ENCODE measurements around the gene TENM3. TPM values are rescaled to one million over a fixed set of nuclear protein-coding genes. Genes with fewer than 3 reads are reported as not detected.
"Not testable (repeated sequence)": the region's sequence is repeated elsewhere in the genome, so short reads cannot be mapped to it uniquely, and the experiment has no call there.

TENM3 gene
- polyA plus RNA-seq (2013, experiment 1 of 2): 40.0 TPM
- 42.3 TPM for polyA plus RNA-seq (2013, experiment 2 of 2)

- H3K9me3 ChIP-seq (ENCODE audit: insufficient read depth, low read depth, low read length); H3K4me3 ChIP-seq (ENCODE audit: low read length); H3K9ac ChIP-seq (ENCODE audit: low read depth, low read length); H3K27ac ChIP-seq (ENCODE audit: low read depth, low read length); H3K36me3 ChIP-seq (ENCODE audit: insufficient read depth, low read length); H3K27me3 ChIP-seq (ENCODE audit: insufficient read depth, low read length): not testable (repeated sequence)
- H3K4me1 ChIP-seq (ENCODE audit: insufficient read depth, low read length): peaks cover 49% of the 10 kb centered on the region
- 93% methylated on average over 8 of the region's 8 CpGs for whole genome bisulfite sequencing
Measured at GRCh38 chr4:182243204-182243603, at the start of gene TENM3. Gene TENM3 (plus strand): TSS chr4:182243402. CDS start chr4:182324021, 80,619 bp downstream.

- 96% methylated on average over 13 of the region's 15 CpGs for WGBS
- no peaks in the 10 kb centered on the region for H3K27me3 ChIP-seq (ENCODE audit: insufficient read depth, low read length)
- H3K4me1 ChIP-seq (ENCODE audit: insufficient read depth, low read length): peaks cover 23% of the 10 kb centered on the region
- H3K27ac ChIP-seq (ENCODE audit: low read depth, low read length): no peak overlapping the region
- H3K9ac ChIP-seq (ENCODE audit: low read depth, low read length): no peak overlapping the region
- no peaks in the 10 kb centered on the region for H3K36me3 ChIP-seq (ENCODE audit: insufficient read depth, low read length)
- no peak overlapping the region for H3K4me3 ChIP-seq (ENCODE audit: low read length)
- H3K9me3 ChIP-seq (ENCODE audit: insufficient read depth, low read depth, low read length): no peaks in the 10 kb centered on the region
Measured at GRCh38 chr4:182194091-182194824, 48.9 kb upstream of the TENM3 start.

GRCh38 chr4:182197611-182198010, 45.6 kb upstream of the TENM3 start:
- no peaks in the 10 kb centered on the region for H3K9me3 ChIP-seq (ENCODE audit: insufficient read depth, low read depth, low read length)

GRCh38 chr4:182201871-182202270, 41.3 kb upstream of the TENM3 start:
- Histone ChIP-seq H3K27me3 (ENCODE audit: insufficient read depth, low read length) (no peaks in the 10 kb centered on the region), H3K36me3 (ENCODE audit: insufficient read depth, low read length) (no peaks in the 10 kb centered on the region), H3K4me3 (ENCODE audit: low read length) (no peak overlapping the region), H3K4me1 (ENCODE audit: insufficient read depth, low read length) (peaks cover 18% of the 10 kb centered on the region), H3K9ac (ENCODE audit: low read depth, low read length) (no peak overlapping the region), H3K9me3 (ENCODE audit: insufficient read depth, low read depth, low read length) (no peaks in the 10 kb centered on the region), H3K27ac (ENCODE audit: low read depth, low read length) (no peak overlapping the region)
- WGBS: 94% methylated on average over 3 of the region's 3 CpGs

More at GRCh38 chr4:182197611-182198010, 45.6 kb upstream of the TENM3 start:
- Histone ChIP-seq H3K27ac (ENCODE audit: low read depth, low read length) (no peak overlapping the region), H3K36me3 (ENCODE audit: insufficient read depth, low read length) (no peaks in the 10 kb centered on the region), H3K9ac (ENCODE audit: low read depth, low read length) (no peak overlapping the region), H3K4me1 (ENCODE audit: insufficient read depth, low read length) (0 out of 2 replicates have a peak, but pooled peaks cover 5% of the 10 kb centered on the region), H3K27me3 (ENCODE audit: insufficient read depth, low read length) (no peaks in the 10 kb centered on the region), H3K4me3 (ENCODE audit: low read length) (no peak overlapping the region)
- 94% methylated on average over 9 of the region's 9 CpGs for WGBS

GRCh38 chr4:182202650-182203049, 40.6 kb upstream of the TENM3 start:
- no peak overlapping the region for H3K27ac ChIP-seq (ENCODE audit: low read depth, low read length)
- H3K4me3 ChIP-seq (ENCODE audit: low read length): no peak overlapping the region
- no peaks in the 10 kb centered on the region for H3K9me3 ChIP-seq (ENCODE audit: insufficient read depth, low read depth, low read length)
- 96% methylated on average over 8 of the region's 8 CpGs for WGBS
- H3K4me1 ChIP-seq (ENCODE audit: insufficient read depth, low read length): peaks cover 21% of the 10 kb centered on the region
- H3K27me3 ChIP-seq (ENCODE audit: insufficient read depth, low read length): no peaks in the 10 kb centered on the region
- H3K36me3 ChIP-seq (ENCODE audit: insufficient read depth, low read length): no peaks in the 10 kb centered on the region
- H3K9ac ChIP-seq (ENCODE audit: low read depth, low read length): no peak overlapping the region

- no peak overlapping the region for H3K27ac ChIP-seq (ENCODE audit: low read depth, low read length)
- H3K27me3 ChIP-seq (ENCODE audit: insufficient read depth, low read length): no peaks in the 10 kb centered on the region
- H3K4me1 ChIP-seq (ENCODE audit: insufficient read depth, low read length): peaks cover 33% of the 10 kb centered on the region
- H3K4me3 ChIP-seq (ENCODE audit: low read length): no peak overlapping the region
- 94% methylated on average over 8 of the region's 8 CpGs for WGBS
- no peaks in the 10 kb centered on the region for H3K36me3 ChIP-seq (ENCODE audit: insufficient read depth, low read length)
- H3K9me3 ChIP-seq (ENCODE audit: insufficient read depth, low read depth, low read length): no peaks in the 10 kb centered on the region
- no peak overlapping the region for H3K9ac ChIP-seq (ENCODE audit: low read depth, low read length)
Measured at GRCh38 chr4:182203872-182204411, 39.3 kb upstream of the TENM3 start.

GRCh38 chr4:182205306-182205705, 37.9 kb upstream of the TENM3 start:
- H3K9ac ChIP-seq (ENCODE audit: low read depth, low read length): no peak overlapping the region
- no peak overlapping the region for H3K4me3 ChIP-seq (ENCODE audit: low read length)
- WGBS: 91% methylated on average over 9 of the region's 9 CpGs
- peaks cover 42% of the 10 kb centered on the region for H3K4me1 ChIP-seq (ENCODE audit: insufficient read depth, low read length)
- H3K27me3 ChIP-seq (ENCODE audit: insufficient read depth, low read length): no peaks in the 10 kb centered on the region
- no peak overlapping the region for H3K27ac ChIP-seq (ENCODE audit: low read depth, low read length)
- H3K9me3 ChIP-seq (ENCODE audit: insufficient read depth, low read depth, low read length): no peaks in the 10 kb centered on the region
- H3K36me3 ChIP-seq (ENCODE audit: insufficient read depth, low read length): no peaks in the 10 kb centered on the region

GRCh38 chr4:182206266-182206665, 36.9 kb upstream of the TENM3 start:
- H3K27ac ChIP-seq (ENCODE audit: low read depth, low read length): peak overlapping the region; percentile 15; the same call in 1 of the 2 replicates
- no peaks in the 10 kb centered on the region for H3K36me3 ChIP-seq (ENCODE audit: insufficient read depth, low read length)
- no peaks in the 10 kb centered on the region for H3K27me3 ChIP-seq (ENCODE audit: insufficient read depth, low read length)
- H3K4me3 ChIP-seq (ENCODE audit: low read length): no peak overlapping the region
- WGBS: 72% methylated on average over 4 of the region's 5 CpGs
- H3K9ac ChIP-seq (ENCODE audit: low read depth, low read length): no peak overlapping the region
- peaks cover 47% of the 10 kb centered on the region for H3K4me1 ChIP-seq (ENCODE audit: insufficient read depth, low read length)
- H3K9me3 ChIP-seq (ENCODE audit: insufficient read depth, low read depth, low read length): no peaks in the 10 kb centered on the region

- H3K4me1 ChIP-seq (ENCODE audit: insufficient read depth, low read length): peaks cover 47% of the 10 kb centered on the region
- no peaks in the 10 kb centered on the region for H3K9me3 ChIP-seq (ENCODE audit: insufficient read depth, low read depth, low read length)
- WGBS: 78% methylated on average over 4 of the region's 4 CpGs
- H3K4me3 ChIP-seq (ENCODE audit: low read length): no peak overlapping the region
- no peaks in the 10 kb centered on the region for H3K36me3 ChIP-seq (ENCODE audit: insufficient read depth, low read length)
- H3K9ac ChIP-seq (ENCODE audit: low read depth, low read length): no peak overlapping the region
- H3K27ac ChIP-seq (ENCODE audit: low read depth, low read length): no peak overlapping the region
- H3K27me3 ChIP-seq (ENCODE audit: insufficient read depth, low read length): no peaks in the 10 kb centered on the region
Measured at GRCh38 chr4:182206916-182207315, 36.3 kb upstream of the TENM3 start.

- WGBS: 33% methylated on average over 2 of the region's 2 CpGs
Measured at GRCh38 chr4:182207830-182208396, 35.3 kb upstream of the TENM3 start.

GRCh38 chr4:182208526-182209050, 34.6 kb upstream of the TENM3 start:
- Histone ChIP-seq H3K27me3 (ENCODE audit: insufficient read depth, low read length) (no peaks in the 10 kb centered on the region), H3K4me3 (ENCODE audit: low read length) (no peak overlapping the region), H3K9ac (ENCODE audit: low read depth, low read length) (no peak overlapping the region), H3K9me3 (ENCODE audit: insufficient read depth, low read depth, low read length) (no peaks in the 10 kb centered on the region), H3K4me1 (ENCODE audit: insufficient read depth, low read length) (peaks cover 54% of the 10 kb centered on the region), H3K36me3 (ENCODE audit: insufficient read depth, low read length) (no peaks in the 10 kb centered on the region), H3K27ac (ENCODE audit: low read depth, low read length) (no peak overlapping the region)
- WGBS: 93% methylated on average over 6 of the region's 6 CpGs

More at GRCh38 chr4:182207830-182208396, 35.3 kb upstream of the TENM3 start:
- Histone ChIP-seq H3K27me3 (ENCODE audit: insufficient read depth, low read length) (no peaks in the 10 kb centered on the region), H3K4me1 (ENCODE audit: insufficient read depth, low read length) (peaks cover 54% of the 10 kb centered on the region), H3K9ac (ENCODE audit: low read depth, low read length) (peak overlapping the region; percentile 22; the same call in 1 of the 2 replicates), H3K36me3 (ENCODE audit: insufficient read depth, low read length) (no peaks in the 10 kb centered on the region), H3K9me3 (ENCODE audit: insufficient read depth, low read depth, low read length) (no peaks in the 10 kb centered on the region), H3K4me3 (ENCODE audit: low read length) (no peak overlapping the region), H3K27ac (ENCODE audit: low read depth, low read length) (peak overlapping the region; percentile 47)

Measured in HUES64 (cell line).